COR-L47 (cell line): ENCODE measurements around the gene ADORA2B.
"Not testable (repeated sequence)": the region's sequence is repeated elsewhere in the genome, so short reads cannot be mapped to it uniquely, and the experiment has no call there.

Experiments used
- DNase-seq: peaks from one replicate; lab custom pipeline; 2025; lab: John Stamatoyannopoulos, UW

Gene ADORA2B

DNA sequence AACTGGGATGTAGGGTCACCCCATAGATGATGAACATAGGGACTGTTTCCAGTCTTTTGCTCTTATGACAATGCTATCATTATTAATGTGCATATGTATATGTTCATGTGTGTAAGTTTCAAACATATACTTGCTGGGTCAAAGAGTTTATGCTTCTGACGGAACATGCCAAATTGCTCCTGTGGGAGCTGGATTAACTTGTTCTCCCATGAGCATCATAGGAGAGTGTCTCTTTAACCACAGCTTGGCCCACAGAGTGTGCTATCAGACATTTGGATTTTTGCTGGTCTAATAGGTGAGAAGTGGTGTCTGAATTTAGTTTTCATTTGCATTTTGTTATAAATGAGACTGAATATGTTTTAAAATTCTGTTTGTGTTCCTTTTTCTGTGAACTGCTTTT, 22.3 kb upstream of the ADORA2B start:
- no peak for DNase-seq

GRCh38 chr17:15926039-15926740, 18.7 kb upstream of the ADORA2B start:
- no peak for DNase-seq

- no peak for DNase-seq
These were observed 16.6 kb upstream of the ADORA2B start for GRCh38 chr17:15928286-15928785.

DNA sequence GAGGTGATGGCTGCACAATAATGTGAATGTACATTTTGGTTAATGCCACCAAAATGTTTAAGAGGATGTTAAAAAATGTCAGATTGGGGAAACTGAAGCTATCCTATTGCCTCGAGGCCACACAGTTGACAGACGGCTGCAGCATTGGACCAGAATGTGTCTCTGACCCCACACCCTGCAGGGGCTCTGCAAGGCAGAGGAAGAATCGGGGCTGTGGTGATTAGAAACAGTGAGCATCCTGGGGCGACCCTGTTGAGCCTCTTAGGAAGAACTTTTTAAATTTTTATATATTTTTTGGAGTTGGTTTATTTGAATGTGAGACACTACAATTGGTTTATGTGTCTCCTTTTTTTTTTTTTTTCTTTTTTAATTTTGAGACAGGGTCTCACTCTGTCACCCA, 15.0 kb upstream of the ADORA2B start:
- no peak for DNase-seq

DNA sequence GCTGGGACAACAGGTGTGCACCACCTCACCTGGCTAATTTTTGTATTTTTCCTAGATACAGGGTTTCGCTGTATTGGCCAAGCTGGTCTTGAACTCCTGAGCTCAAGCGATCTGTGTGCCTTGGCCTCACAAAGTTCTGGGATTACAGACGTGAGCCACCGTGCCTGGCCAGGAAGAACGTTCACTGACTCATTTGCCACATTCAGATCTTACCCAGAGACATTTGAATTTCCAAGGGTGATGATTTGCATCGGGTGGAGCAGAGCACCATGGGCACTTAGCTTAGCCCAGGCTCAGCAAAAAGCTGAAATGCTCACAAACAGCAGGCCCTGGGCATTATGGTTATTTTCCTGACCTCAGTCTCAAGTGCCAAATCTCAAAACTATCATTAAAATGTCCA, 14.5 kb upstream of the ADORA2B start:
- no peak for DNase-seq

GRCh38 chr17:15931394-15931793, 13.5 kb upstream of the ADORA2B start:
- no peak for DNase-seq

DNA sequence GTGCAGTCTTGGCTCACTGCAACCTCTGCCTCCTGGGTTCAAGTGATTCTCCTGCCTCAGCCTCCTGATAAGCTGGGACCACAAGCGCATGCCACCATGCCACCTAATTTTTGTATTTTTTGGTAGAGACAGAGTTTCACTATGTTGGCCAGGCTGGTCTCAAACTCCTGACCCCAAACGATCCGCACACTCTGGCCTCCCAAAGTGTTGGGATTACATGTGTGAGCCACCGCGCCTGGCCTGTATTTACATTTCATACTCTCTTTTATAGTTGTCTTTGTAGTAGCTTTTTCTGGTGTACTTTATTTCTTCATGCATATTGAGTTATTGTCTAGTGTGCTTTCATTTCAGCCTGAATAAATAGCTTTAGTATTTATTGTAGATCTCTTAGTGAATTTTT, 10.1 kb upstream of the ADORA2B start:
- no peak for DNase-seq

GRCh38 chr17:15935891-15936290, 9.0 kb upstream of the ADORA2B start:
- no peak for DNase-seq

GRCh38 chr17:15936481-15936880, 8.4 kb upstream of the ADORA2B start:
- DNase-seq: not testable (repeated sequence)

- no peak for DNase-seq
These were observed 3.1 kb upstream of the ADORA2B start for GRCh38 chr17:15941781-15942180.

DNA sequence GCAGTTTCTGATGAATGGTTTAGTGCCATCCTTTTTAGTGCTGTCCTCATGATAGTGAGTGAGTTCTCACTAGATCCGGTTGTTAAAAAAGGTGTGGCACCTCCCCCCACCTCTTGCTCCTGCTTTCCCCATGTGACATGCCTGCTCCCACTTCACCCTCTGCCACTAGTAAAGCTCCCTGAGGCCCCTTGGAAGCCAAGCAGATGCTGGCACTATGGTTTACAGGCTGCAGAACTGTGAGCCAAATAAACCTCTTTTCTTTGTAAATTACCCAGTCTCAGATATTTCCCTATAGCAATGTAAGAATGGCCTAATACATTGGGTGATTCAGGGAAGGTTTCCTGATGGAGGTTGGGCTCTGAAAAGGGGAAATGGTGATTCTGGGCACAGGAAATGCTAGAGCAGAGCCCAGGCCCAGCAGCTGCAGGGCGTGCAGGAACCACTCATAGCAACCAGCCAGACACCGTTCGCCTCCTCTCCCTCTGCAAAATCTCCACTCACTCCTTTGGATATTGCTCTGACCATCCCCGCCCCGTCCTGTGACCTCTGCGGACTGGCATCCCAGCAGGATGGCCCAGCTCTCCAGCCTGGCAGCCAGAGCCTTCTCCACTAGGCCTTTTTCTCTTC, 2.6 kb upstream of the ADORA2B start:
- DNase-seq: no peak

- no peak for DNase-seq
These were observed 765 bp upstream of the ADORA2B start for GRCh38 chr17:15943971-15944758.

DNA sequence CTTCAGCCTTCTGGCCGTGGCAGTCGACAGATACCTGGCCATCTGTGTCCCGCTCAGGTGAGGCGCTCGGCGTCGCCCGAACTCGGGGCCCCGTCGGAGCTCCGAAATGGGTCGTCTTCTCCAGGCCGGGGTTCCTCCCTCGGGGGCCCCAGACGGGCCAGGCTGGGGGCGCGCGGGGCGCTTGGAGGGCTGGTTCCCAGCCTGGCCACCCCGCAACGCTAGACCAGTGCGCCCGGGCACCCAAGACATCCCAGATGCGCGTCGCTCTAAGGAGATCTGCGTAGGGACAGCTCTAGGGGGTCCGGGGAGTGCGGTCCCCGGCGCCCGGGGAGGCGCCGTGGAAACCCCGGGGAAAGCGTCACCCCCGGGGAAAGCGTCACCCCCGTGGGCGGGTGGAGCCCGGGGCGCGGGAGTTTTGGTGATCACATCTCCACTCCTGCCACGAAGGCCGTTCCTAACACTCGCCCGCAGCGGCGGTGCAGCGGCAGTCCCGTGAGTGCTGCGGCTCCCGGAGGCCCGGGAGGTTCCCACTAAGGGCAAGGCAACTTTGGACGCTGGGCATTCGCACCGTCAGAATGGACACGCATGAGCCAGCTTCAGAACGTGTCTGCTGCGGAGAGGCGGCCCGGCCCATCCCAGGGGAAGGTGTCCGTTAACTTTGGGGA, 729 bp downstream of the ADORA2B start:
- DNase-seq: no peak

DNA sequence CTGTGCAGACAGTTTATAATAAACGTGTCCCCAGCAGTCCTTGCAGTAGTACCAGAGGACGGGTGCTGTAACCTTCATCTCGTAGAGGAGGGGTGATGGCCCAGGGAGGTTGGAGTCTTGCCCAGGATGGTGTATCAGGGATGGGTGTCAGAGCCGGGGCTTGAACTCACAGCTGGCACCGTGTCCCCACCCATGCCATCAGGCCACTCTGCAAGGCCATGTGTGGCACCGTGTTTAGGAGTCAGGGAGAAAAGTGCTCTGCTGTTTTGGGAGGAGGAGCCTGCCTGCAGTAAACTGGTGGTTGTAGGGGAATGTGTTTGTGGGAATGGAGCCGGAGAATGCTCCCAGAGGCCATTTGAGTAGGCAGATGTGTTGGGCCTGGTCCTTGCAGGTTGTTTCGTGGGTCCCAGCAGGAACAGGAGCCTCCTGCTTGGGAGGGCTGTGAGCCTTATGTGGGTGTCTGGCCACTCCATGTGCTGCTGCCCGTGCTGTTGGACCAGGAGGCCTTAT, 1.7 kb downstream of the ADORA2B start:
- DNase-seq: no peak

DNA sequence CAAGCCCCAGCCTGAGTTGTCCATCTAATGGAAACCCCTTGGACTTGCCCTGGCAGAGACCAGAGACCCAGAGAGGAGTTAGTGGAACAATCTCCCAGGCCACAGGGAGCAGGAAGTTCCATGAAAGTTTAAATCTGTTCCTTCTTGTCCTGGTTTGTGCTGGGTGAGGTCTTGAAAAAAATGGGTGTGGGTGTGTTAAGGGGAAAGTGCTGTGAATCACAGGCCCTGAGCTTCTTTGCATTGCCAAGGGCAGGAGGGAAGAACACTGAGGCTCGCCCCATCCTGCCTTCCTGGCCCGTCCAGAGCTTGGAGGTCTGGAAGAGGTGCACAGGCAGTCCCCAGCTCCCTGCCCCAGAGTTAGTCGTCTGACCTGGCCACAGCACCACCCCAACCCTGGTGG, 2.3 kb downstream of the ADORA2B start:
- DNase-seq: no peak

DNA sequence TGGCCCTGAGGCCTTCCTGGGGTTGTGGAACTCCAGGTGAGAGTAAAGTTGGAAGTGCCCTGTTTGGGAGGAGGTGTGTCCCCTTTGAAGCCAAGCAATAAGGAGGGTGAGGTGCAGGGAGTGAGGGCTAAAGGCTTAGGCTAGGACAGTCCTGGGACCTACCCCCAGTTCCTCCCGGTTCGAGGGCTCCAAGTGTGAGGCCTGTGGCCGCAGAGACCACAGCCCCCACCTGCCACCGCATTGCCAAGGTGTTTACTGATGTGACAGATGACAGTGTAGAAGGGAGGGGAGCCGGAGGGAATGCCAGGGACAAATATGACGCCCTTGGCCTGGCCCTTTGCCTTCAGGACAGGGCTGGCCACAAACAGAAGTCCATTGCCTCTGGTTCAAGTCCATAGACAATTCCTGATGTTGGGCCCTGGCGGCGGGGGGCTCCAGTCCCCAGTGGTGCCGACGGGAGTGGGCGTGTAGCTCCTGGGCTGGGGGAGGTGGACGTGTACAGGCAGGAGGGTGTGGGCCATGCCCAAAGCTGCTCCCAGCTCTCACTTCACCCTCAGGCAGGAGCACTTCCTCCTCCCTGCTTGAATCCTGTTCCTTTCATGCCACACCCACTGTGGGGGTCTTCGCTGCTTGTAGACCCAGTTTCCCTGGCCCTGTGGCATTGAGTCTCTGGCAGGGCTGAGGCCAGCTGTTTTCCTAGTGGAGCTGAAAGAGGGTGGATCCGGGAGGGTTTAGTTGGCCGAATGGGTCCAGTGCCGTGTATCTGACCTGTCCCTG, 3.2 kb downstream of the ADORA2B start:
- DNase-seq: no peak

DNA sequence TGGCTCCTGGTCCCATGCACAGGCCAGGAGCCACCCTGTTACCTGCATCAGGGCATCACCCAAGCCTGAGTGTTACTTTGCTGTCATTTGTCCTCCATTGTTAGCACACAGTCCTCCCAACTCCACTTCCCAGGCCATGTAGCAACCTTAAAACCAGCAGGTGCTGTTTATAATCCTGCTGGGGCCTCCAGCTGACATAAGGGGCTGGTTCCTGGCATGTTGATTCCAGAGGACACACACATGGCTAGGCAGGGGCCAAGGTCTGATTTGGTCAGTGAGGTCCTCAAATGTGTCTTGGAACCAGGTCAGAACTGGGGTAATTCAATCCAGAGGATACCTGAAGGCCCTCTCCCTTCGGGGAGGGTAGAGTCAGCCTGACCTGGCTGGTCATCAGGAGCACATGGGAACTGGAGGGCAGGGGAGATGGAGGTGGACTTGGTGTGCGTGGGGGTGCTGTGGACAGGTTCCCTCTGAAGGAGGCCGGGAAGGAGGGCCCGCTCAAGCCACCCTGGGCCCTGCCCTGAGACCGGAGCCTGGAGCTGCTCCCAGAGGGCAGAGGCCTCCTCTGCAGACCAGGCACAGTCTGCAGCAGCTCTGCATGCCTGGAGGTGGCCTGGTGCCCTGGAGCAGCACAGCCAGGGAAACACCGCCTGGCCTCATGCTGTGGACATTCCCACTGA, 6.6 kb downstream of the ADORA2B start:
- DNase-seq: no peak

DNA sequence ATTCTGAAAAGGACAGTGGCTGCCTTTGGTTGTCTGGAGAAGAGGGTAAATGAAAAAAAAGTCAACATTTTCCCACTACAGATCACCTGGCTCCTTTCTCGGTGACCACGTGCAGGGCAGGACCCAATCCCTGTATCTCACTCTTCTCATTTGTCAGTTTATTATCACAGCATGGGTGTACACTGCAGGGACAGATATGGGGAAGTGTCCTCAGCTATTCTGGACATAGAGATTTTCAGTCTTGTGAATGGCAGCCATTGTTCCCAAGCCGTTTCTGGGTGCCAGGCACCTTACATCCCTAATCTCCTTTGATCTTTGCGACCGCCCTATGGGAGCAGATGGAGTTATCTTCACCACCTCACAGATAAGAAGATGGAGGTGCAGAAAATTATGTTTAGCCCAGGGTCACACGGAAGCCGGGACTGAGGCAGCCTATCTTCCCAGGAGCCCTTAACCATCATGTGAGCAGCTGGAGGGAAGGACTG, 7.2 kb downstream of the ADORA2B start:
- DNase-seq: no peak

- DNase-seq: no peak
These were observed 8.2 kb downstream of the ADORA2B start for GRCh38 chr17:15952916-15953790.

DNA sequence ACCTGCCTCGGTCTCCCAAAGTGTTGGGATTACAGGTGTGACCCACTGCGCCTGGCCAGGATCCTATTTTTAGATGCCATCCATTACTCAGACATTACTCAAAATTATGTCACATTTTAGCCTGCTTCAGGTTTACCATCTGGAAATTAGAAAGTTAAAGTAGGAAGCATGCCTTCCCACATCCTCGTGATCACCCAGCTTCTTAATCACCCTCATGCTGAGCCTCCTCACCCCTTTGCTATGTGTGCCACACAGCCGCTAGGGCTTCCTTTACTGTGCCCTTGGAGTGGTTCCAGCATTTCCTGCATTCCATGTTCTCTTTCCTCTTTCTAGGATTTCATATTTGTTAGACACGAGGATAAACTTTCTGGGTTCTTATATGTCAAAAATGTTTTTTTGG, 9.3 kb downstream of the ADORA2B start:
- DNase-seq: no peak
